Activated effector memory CD4-positive, alpha-beta T cell treated with Interleukin-2 at 50 U/mL for 16 hours (primary cell): ENCODE measurements around the gene EVC2.
"Not testable (repeated sequence)": the region's sequence is repeated elsewhere in the genome, so short reads cannot be mapped to it uniquely, and the experiment has no call there.

ENCODE experiments used
- DNase-seq: peaks from one replicate; pipeline ENCODE4 v3.0.0-alpha.2; 2020

Gene EVC2

DNA sequence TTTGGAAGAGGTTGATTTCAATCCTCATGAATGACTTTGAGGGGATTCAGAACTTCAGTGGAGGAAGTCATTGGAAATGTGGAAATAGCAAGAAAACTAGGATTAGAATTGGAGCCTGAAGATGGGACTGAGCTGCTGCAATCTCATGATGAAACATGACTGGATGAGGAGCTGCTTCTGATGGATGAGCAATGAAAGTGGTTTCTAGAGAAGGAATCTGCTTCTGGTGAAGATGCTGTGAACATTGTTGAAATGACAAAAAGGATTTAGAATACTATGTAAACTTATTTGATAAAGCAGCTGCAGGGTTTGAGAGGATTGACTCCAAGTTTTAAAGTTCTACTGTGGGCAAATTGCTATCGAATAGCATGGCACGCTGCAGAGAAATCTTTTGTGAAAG, 29.7 kb upstream of the EVC2 start:
- no peak for DNase-seq

DNA sequence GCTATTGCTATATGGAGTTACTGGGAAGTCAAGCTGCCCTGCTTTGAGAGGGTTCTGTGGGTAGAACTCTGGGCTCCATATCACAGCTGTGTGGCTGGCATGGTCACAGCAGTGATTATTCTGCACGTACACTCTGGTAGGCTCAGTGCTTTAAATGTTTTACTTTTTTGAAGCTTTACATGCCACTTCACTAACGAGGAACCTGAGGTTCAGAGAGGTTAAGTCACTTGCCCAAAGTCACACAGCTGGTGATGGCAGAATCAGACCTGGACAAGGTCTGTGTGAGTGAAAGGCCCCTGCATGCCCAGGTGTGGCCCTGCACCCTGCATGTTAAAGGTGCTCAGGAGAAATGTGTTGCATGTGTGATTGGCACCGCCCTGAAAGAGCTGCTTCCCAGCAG, 27.1 kb upstream of the EVC2 start:
- DNase-seq: no peak

DNA sequence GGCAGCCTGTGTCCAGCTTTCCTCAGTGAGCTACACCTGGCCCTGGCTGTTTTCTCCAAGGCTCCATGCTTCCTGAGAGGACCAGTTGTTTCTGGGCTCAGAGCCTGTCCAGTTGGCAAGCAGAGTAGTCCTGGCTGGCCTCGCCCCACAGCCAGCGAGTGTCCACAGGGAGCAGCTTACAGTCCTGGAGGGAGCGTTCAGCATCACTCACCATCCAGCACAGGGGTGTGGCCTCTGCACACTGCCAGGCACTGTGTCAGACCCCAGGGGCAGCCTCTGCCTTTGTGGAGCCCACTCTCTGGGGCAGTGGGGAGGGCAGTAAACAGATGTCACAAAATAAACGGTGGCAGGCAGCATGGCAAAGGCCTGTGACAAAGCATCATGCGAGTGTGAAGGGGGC, 26.5 kb upstream of the EVC2 start:
- DNase-seq: no peak

DNA sequence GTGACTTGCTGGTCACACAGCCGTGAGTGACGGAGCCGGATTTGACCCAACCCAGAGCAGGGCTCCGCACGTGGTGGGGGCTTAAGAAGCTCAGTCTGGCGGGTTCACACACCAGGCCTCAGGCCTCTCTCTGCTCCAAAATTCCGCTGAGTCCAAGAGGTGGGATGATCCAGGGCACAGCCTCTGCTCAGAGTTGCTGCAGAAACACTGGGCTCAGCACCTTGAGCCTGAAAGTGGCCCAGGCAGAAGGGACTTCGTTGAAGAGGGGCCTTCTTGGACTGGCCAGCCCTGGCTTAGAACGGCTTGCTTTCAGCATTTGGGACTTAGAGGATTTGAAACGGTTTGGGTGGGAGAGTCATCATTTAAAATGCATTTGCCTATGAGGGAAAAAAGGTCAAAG, 23.8 kb upstream of the EVC2 start:
- DNase-seq: no peak

DNA sequence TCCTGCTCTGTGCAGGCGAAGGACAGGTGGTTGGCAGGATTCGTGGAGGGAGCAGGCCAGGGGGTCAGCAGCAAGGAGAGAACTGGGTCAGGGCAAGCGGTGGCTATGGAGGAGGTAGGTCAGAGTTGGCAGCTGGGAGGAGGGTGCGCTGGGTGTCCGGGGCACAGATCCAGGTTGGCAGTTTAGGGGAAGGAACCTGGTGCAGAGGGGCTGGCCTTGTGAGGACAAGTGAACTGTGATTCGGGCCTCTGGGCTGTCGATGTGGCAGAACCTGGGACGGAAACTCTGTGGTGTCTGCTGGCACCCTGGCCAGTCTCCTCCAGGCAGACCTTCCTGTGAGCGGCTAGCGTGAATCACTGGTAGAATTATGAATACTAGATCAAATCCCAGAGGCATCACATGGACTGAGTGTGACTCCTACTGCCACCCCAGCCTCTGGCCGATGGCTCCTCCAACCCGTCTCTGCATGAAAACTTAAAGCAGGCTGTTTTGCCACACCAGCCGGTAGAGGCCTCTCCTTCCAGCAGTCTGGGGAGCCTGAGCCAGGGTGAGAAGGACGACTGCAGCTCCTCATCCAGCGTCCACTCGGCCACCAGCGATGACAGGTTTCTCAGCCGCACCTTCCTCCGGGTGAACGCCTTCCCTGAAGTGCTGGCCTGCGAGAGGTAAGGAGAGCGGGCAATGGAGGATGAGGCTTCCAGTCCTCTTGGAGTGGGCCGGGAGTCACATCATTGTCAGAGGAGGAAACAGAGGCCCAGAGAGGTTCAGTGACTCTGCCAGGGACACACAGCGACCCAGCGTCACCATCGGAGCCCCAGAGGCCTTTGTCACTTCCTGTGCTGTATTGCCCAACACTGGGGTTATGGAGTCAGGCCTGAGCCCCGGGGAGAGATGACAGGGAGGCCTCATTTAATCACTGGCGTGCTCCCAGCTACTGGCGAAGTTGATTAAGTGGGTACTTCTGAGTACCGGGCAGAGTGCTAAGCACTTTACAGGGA, 22.9 kb upstream of the EVC2 start:
- DNase-seq: no peak

DNA sequence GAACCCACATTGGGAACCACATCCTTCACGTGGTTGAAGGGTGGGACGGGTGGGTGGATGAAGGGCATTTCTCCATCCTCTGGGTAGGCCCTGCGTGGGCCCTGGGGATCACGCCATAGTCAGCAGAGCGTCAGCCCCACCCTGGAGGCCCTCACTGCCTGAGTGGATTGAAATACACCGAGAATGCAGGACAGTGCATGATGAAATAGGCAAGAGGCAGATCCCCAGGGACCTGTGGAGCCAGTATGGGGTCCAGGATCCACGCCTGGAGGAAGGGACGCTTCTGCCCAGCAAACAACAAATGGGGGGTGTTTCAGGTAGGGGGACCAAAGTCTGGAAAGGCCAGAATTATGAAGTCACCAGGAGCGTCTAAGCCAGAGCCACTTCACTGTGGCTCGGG, 22.1 kb upstream of the EVC2 start:
- no peak for DNase-seq

DNA sequence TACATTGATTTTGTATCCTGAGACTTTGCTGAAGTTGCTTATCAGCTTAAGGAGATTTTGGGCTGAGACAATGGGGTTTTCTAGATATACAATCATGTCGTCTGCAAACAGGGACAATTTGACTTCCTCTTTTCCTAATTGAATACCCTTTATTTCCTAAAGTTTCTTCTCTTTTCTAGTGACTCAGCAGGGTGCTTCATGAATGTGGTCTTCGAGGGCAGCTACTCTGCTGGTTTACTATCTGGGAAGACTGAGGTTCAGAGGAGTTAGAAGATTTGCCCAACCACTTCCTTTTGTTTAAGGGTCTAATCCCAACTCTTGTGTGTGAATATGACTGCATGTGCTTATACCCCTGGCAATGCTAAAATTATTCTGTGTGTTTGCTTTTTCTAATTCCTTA, 20.1 kb upstream of the EVC2 start:
- not testable (repeated sequence) for DNase-seq

DNA sequence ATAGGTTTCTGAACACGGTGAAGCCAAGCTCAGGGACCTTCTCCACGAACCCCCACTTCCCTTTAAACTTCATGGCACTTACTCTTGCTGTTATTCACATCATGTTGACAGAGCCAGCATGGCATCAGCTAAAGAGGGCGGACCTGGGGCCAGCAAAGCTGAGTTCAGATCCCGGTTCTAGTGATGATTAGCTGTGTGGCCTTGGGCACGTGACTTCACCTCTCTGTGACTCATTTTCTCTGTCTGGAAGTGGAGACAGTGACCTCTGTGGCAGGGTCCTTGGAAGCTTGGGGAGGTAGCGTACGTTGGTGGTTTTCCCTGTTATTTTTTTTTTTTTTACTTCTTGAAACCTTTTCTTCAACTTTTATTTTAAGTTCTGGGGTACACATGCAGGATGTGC, 16.0 kb upstream of the EVC2 start:
- no peak for DNase-seq

DNA sequence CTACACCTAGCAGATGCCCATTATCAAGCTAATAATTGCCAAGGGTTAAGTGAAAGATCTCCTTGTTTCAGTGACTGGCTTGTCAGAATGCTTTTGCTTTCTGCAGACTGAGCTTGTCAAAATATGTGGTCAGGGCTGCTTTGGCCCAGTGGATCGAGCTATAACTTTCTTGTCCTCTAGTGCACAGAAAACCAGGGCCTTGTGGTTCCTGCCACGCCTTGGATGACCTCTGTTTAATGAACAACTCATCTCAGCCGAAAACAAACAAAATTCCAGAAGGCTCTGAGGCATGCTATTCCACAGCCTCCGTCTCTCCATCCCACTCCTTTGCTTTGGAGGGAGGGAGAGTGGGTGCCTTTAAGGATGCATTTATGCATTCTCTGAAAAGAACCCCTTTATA, 14.0 kb upstream of the EVC2 start:
- DNase-seq: no peak

DNA sequence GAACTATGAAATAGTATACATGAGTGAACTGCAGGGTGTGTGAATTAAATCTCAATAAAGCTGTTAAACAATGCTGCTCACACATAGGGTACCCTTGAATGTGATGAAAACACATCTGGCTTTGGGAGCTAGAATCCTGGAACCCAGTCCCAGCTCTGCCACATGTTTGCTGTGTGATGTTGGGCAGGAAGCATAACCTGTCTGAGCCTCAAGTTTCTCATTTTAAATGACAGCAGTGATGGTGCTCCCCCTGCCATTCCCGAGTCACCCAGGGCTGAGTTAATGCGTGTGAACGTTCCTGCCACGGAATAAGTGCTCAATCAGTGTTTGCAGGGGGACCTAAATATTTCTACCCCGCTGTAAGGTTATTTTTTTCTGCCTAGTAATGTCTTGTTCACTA, 13.6 kb upstream of the EVC2 start:
- no peak for DNase-seq

DNA sequence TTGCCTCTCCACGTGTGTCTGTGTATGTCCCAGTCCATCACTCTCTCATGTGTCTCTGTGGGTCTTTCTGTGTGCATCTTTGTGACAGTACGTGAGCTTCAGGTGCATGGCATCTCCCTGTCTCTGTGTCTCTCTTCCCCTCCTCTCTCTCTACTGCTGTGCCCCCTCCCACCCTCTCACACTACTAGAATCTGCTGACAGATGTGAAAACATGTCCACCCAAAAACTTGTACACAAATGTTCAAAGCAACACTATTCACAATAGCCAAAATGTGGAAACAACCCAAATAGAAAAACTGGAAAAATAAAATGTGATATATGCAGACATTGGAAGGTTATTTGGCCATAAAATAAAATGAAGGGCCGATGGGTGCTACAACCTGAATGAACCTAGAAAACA, 12.6 kb upstream of the EVC2 start:
- no peak for DNase-seq

DNA sequence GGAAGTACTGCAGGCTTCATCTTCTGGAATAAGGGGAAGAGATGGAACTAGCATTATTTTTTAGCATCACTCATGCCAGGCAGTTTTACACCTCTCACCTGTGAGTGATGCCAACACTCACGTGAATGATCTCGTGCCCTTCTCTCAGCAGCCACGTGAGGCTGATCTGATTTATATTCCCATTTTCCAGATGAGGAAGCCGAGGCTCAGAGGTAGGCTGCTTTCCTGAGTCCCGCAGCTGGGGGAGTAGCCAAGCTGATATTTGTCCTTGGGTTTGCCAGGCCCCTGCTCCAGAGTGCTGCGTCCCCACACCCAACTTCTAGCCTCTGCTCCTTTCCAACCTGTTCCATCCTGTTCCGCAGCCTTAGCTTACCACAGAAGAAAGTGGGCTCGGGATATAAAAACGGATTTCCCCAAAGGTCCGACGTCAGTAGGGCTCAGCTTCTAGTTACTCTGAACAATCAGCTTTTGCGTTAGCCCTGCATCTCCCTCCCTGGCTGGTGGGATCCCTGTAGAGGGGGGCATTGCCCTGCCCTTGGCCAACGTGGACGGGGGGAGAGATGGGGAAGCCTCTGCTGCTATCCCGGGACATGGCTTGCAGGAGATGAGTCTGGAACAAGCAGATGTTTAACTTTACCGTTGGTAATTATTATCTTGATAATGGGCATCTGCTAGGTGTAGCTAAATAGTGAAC, 11.9 kb upstream of the EVC2 start:
- DNase-seq: no peak

DNA sequence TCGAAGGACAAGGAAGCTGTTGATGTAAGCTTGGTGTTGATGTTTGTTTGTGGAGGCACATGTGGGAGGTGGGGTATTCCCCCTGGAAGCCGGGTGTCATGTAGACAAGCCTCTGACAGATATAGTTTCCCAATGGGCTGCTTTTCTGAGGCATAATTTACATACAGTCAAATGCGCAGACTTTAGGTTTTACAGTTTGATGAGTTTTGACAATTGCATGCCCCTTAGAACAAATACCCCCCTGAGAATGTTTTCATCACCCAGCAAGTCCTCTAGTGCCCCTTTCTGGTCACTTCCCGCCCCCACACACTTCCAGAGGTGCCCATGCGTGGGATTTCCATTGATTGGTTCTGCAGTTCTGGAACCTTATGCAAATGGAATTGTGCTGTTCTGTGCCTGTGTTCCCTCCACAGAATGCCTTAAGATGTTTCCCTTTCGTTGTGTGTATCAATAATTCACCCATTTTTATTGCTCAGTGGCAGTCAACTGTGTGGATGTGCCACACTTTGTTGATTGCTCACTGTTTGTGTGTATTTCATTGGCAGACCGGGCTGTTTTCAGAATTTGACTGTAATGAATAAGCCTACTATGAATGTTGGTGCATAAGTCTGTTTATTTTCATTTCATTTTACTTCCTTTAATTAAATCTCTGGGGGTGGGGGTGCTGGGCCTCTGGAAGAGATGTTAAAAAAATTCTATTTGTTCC, 11.1 kb upstream of the EVC2 start:
- no peak for DNase-seq

DNA sequence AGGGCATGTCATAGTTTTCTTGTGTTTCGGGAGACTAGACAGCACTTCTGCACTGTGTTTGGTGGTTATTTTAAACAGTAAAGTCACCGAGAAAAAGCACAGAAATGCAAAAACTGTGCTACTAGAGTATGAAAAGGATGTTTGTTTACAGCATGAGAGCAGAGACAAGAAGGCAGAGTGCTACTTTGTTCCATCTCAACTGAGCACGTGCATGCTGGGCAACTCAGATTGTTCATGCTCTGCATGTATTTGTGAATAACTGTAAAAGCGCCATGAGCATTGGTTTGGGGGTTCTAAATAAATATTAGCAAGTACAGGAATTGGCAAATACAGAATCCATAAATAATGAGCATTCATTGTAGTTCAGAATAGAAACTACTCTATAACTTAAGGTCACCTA, 10.1 kb upstream of the EVC2 start:
- DNase-seq: no peak

DNA sequence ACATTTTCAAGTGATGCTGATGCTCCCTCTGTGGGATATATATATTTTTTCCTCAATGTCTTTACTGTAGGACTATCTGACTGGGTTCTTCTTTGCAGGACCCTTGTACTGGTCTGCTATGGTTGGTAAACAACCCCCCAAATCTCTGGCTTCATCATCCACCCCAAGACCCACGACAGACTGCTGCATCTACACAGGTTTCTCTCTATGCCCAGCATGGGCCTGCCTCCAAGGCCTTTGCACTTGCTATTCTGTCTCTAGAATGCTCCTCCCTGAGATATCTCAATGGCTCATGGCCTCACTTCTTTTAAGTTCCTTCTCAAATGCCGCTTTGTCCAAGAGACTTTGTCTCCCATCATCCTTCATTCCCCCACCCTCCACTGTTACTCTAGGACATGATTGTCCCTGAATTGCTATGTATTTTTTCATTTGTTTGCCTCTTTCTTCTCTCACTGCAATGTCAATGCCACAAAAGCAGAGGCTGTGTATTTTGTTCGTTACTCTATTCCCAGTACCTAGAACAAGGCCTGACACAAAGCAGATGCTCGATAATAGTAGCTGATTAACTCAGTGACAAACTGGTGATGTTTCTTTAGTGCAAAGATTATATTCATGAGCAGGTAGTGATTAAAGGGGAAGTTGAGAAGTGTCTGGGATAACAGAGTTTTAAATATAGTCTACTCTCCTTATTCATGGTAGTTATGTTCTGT, 9.2 kb upstream of the EVC2 start:
- no peak for DNase-seq

DNA sequence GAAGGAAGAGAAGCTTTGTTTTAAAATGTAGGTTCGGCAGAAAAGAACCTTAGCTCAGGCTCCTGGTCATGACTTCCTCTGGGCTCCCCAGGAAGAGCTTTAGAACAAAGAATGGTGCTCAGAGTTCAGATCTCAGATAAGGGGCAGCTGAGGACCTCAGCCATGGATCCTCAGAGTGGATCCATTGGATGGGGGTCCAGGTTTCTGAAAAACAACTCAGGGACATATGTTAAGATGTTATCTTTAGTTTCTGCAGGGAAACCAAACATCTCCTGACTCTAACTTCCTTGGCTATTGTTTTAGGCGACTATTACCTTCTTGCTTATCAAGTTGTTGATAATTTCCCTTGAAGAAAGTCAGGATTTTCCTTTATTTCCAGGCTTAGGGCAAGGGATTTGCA, 8.0 kb upstream of the EVC2 start:
- DNase-seq: no peak

DNA sequence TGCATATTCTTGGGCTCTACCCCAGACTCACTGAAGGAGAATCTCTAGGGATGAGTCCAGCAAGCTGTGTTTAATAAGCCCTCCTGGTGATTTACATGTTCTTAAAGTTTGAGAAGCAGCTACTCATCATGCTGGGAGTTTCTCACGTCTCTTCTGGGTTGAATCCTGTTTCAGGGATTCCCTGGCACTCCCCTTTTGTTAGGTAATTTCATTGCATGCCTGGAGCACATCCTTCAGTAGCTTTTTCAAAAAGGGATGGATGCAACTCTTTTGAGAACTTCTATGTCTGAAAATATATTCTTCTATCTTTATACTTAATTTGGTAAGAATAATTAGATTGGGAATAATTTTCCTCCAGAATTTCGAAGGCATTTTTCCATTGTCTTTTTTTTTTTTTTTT, 7.0 kb upstream of the EVC2 start:
- DNase-seq: no peak

DNA sequence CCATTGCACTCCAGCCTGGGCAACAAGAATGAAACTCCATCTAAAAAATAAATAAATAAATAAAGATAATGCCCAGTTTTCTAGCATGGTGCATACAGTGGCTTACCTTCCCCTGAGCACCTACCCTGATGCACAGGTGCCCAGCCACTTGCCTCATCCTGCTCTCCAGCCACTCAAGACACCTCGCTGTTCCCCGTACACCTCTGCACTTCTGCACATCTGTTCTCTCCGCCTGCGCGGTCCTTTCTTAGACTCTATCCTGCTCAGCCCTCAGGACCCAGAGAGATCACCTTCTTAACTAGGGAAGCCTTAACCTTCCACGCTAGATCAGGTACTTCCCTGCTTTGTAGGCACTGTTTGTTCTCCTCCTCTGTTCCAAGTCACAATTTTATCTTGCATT, 5.5 kb upstream of the EVC2 start:
- DNase-seq: no peak

DNA sequence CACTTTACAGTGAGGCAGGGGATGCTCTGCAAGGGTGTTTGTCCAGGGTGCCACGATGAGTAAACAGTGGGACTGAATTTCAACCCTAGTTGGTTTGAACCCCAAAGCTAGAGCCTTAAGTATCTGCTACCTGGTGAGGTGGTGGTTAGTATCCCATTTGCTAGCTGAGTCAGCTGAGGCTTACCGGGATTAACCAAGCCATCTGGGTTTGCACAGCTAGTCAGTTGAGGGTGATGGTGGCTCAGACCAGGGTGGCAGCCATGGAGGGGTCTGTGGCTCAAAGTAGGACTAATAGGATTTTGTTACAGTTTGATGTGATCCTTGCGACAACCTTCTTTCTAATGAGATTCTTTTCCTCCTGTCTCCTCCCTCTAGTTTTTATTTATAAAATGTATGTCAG, 4.6 kb upstream of the EVC2 start:
- DNase-seq: no peak

DNA sequence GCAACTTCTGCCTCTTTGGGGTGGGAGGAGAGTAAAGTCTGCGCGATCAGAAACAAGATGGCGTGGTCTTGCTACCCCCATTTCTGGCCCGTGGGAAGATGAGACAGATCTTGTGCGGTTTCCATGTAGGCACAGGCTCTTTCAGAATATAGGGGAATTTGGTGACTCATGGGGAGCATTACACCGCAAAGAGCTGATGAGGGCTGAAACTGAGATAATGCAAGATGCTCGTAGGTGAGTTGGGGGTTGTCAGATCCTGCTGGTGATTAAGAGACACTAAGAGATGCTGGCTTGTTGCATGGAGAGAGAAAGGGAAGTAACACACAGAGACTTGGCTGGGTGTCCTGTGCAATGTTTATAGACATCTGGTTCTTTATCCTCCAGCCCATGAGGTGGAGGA, 4.2 kb upstream of the EVC2 start:
- DNase-seq: no peak

DNA sequence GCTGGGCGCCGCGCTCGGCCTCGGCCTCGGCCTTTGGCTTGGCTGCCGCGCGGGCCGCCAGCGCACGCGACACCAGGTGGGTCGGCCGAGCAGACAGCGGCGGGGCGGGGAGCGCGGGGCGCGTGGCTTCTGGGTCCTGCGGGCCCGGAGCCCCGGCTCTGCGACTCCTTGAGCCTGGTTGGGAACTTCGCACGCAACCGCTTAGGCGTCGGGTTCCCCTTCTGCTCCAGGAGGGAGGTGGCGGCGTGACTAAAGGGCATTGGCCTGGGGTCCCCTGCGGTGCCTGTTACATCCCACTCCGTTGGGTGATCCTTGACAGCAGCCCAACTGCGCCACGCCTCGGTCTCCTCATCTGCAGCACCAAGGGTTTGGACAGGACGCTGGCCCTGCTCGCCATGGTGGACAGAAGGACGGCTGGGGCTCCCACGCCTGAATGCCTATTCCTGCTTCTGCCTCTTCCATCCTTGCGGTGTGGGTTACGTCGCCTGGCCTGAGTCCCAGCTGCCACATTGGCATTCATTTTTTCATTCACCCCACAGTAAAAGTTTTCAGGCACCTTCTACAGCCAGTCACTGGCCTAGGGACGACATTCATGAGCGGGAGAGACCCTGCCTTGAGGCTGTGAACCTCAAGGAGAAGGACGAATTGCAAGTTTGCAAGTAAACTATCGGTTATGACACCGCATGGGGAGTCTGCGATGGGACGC, 3.3 kb upstream of the EVC2 start:
- DNase-seq: no peak

DNA sequence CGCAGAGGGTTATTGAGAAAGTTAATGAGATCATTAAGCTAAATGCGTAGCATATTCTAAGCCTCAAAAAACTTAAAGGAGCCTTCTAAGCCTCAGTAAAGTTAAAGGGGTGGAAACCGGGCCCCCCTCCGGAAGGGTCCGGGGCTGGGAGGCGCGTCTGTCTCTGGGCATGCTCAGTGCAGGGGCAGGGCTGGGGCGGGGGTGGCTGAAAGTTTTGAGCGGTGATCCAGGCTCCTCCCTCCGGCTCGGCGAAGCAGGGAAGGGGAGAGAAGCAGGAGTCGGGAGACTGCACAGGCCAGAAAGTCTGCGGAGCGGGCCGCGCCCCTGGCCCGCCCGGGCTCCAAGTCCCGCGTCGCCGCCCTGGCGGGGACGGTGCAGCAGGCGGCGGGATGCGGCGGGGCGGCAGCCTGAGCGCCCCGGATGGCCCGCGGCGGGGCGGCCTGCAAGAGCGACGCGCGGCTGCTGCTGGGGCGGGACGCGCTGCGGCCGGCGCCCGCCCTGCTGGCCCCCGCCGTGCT, 2.7 kb upstream of the EVC2 start, which contains the start of gene EVC:
Gene EVC, plus strand, starts transcription at position 241 of the 518 bp plus-strand sequence. Its CDS starts 180 bp downstream, at position 421.
- no peak for DNase-seq
